Measurements from ENCODE around the gene KRT1.

DNA sequence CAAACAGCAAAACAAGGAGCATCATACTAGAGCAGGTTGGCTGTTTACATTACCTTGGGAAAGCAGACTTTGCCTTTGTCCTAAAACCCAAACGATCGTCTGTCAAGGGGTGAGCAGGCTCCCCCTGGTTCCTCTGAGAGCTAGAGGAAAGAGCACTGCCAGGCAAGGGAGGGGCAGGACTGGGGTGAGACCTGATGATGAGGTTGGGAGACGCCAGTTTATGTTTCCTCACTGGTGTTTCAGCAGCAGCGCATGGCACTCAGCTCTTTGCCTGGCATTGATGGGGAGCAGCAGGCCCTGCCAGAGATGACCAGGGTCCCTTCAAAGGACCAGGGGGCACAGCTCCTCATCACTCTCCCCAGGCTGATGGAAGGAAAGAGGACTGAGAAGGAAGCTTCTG lies 20.3 kb downstream of the KRT1 start:
- TF ChIP-seq POLR2A (IDR thresholded peaks at IDR 0.05; ENCODE audit: low read depth, low read length) (no peak), POLR2AphosphoS5 (IDR thresholded peaks at IDR 0.05; ENCODE audit: low read depth, low read length) (no peak), TAF1 (IDR thresholded peaks at IDR 0.05; ENCODE audit: borderline replicate concordance, low read depth, low read length) (no peak)
